Sigmoid colon (tissue), 4 donors: ENCODE data around the gene NR1H2.

Experiments used
- POLR2A ChIP-seq, 2 donors: fragments of 450-650 bp; IDR thresholded peaks; one replicate each; pipeline ENCODE4 v1.6.1; 2016; ENCODE audit warnings: antibody characterized with exemption in 2 of 2, mild to moderate bottlenecking in 2 of 2, moderate library complexity in 2 of 2
- POLR2AphosphoS5 ChIP-seq, 4 donors: sonication (generic); formaldehyde crosslinking; IDR thresholded peaks; one replicate each; pipeline ENCODE4 v1.6.1; 2017; ENCODE audit warnings: antibody characterized with exemption in 4 of 4
- TF ChIP-seq, protein P1 (sequence below), 4 experiments: fragments of 450-650 bp in 3 of 4; fragments of 200-600 bp in 1 of 4; IDR thresholded peaks; one replicate each; pipeline ENCODE4 v1.5.1; 2016 to 2019; ENCODE audit warnings: antibody characterized with exemption in 4 of 4, mild to moderate bottlenecking in 3 of 4, moderate library complexity in 2 of 4

GRCh38 chr19:50383001-50383851 is 7.0 kb downstream of the NR1H2 start:
- TF ChIP-seq POLR2A (IDR thresholded peaks at IDR 0.05), result no peak
- TF ChIP-seq, protein P1, sequence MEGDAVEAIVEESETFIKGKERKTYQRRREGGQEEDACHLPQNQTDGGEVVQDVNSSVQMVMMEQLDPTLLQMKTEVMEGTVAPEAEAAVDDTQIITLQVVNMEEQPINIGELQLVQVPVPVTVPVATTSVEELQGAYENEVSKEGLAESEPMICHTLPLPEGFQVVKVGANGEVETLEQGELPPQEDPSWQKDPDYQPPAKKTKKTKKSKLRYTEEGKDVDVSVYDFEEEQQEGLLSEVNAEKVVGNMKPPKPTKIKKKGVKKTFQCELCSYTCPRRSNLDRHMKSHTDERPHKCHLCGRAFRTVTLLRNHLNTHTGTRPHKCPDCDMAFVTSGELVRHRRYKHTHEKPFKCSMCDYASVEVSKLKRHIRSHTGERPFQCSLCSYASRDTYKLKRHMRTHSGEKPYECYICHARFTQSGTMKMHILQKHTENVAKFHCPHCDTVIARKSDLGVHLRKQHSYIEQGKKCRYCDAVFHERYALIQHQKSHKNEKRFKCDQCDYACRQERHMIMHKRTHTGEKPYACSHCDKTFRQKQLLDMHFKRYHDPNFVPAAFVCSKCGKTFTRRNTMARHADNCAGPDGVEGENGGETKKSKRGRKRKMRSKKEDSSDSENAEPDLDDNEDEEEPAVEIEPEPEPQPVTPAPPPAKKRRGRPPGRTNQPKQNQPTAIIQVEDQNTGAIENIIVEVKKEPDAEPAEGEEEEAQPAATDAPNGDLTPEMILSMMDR (IDR thresholded peaks at IDR 0.05), result no peak
- TF ChIP-seq POLR2AphosphoS5 (IDR thresholded peaks at IDR 0.05), result no peak
